GM19043 (cell line): ENCODE data around the gene NMRAL1.

ENCODE experiments used
- ATAC-seq: cut with Tn5 transposase; IDR thresholded peaks from one replicate; pipeline ENCODE4 v1.9.1; 2021; ENCODE audit warnings: low read depth; ENCODE audit not compliant: unreplicated experiment

Gene NMRAL1

DNA sequence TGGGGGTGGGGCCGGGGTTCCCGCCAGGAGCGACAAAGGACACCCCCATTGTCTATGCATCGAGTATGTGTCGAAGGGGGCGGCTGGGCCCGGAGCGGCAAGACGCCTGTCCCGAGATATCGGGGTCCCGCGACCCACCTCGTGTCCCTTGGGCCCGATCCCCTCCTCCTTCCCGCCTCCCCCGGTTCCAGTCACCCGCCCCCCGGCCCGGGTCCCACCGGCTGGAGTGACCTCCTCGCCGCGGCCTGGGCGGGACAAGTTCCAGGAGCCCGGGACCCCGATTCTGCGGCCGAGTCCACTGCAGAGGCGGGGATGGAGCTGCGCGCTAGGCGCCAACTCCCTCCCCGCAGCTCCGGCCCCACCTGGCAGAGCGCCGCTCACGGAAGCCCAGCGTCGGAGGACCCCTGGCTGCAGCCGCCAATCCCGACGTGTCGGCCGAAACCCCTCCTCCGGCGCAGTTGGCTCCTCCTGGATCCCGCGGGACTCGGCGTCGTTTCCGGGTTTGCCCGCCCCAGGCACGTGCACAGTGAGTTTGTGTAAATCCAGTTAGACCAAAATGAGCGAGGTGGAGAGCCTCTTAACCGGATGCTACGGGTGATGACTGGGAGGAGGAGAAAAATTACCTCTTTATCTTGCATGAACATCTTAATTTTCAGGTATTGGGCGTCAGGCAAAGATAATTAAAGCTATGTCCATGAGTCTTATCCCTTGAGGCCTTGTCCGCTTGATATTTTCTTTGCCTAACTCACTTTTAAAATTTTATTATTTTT, at the start of gene NMRAL1:
Gene NMRAL1 (minus strand): TSS at position 434 of the 770 bp plus-strand sequence. CDS start 493 bp downstream, outside the sequence.
- peak; percentile 55 for ATAC-seq

GRCh38 chr16:4523686-4524085, 49.3 kb upstream of the NMRAL1 start:
- ATAC-seq: no peak

- no peak for ATAC-seq
Measured at GRCh38 chr16:4522051-4522581, 47.7 kb upstream of the NMRAL1 start.

- no peak for ATAC-seq
Measured at GRCh38 chr16:4520913-4521312, 46.5 kb upstream of the NMRAL1 start.

- ATAC-seq: no peak
Measured at GRCh38 chr16:4519274-4520058, 45.0 kb upstream of the NMRAL1 start.

DNA sequence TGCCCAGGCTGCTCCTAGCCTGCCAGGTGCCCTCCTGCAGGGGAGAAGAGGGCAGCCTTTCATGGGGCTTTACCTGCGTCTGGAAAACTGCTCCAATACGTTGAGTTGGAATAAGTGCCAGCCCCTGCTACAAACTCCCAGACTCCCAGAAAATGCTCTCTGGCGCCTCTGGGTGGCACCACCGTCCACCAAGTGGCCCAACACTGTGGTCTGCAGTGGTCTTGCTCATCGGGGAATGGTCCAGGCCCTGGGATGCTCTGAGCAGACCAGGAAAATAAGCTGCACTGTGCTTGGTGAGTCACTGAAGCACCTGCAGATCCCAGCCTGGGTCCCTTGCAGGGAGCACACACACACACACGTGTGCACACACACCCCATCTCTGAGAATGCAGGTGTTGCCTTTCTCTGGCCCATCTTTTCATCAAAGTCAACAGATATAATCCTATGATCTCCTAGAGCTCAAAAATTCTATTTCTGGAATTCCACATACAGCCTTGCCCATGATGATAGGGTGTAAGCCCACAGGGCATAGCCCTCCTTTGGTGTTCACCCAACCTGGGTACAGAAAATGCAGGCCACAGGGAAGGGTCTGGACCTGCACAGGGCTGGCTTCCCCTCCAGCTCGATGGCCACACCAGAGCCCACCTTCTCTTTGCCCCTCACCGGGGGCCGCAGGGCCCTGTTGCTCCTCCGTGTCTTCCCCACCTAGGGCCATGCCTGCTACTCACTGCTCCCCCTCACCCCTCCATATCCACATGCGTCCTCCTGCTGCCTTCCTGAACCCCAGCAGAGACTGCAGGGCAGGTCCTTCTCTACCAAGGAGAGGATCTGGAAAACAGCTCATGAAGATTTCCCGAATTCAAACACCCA, 43.6 kb upstream of the NMRAL1 start:
- ATAC-seq: no peak

DNA sequence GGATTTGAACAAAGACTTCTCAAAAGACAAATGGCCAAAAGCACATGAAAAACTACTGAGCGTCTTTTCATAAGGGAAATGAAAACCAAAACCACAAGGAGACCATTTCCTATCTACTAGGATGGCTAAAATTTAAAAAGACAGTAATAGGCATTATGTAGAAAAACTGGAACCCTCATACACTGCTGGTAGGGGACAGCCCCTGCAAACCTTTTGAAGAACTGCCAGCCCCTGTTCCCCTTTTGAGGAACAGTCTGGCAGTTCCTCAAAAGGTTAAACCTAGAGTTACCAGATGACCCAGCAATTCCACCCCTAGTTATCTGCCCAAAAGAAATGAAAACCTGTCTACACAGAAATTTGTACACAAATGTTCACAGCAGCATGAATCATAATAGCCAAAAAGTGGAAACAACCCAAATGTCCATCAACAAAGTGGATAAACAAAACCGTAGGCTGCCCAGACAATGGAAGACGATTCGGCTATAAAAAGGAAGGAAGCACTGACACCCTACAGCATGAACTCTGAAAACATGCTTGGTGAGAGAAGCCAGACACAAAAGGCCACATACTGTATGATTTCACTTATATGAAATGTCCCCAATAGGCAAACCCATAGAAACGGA, 41.3 kb upstream of the NMRAL1 start:
- ATAC-seq: no peak

DNA sequence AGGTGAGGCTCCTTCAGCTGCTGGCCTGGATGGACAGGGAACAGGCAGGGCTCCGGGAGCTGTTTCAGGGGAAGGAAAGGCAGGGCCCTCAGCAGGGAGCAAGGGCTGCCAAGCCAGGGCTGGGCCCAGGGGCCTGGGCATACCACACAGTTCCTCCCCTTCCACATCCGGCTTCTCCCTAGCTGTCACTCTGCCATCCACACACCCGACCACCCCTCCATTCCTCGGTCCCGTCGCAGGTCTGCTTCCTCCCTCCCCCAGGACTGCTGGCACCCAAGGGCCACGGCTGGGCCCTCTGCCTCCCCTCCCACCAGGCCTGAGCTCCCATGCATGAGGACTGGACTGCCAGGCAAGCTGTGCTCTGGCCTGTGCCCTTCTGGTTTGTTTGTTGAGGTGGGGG, 40.2 kb upstream of the NMRAL1 start:
- ATAC-seq: no peak

DNA sequence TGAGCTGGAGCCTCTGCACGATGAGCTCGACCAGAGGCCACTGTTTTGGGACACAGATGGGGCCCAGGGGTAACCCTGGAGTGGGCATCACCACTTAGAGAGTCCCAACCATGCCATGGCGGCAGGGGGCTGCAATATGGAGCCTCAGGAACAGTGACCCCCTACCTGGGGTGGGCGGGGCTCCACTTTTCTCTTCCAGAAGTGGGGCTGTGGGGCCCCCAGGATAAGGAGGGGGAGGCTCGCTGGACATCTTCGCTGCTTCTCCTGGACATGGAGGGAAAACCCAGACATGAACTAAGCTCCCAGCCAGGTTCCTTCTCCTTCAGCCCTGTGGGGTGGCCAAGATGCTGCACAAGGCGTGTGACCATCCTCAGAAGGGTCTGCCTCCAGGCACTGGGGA, 39.5 kb upstream of the NMRAL1 start:
- ATAC-seq: no peak

DNA sequence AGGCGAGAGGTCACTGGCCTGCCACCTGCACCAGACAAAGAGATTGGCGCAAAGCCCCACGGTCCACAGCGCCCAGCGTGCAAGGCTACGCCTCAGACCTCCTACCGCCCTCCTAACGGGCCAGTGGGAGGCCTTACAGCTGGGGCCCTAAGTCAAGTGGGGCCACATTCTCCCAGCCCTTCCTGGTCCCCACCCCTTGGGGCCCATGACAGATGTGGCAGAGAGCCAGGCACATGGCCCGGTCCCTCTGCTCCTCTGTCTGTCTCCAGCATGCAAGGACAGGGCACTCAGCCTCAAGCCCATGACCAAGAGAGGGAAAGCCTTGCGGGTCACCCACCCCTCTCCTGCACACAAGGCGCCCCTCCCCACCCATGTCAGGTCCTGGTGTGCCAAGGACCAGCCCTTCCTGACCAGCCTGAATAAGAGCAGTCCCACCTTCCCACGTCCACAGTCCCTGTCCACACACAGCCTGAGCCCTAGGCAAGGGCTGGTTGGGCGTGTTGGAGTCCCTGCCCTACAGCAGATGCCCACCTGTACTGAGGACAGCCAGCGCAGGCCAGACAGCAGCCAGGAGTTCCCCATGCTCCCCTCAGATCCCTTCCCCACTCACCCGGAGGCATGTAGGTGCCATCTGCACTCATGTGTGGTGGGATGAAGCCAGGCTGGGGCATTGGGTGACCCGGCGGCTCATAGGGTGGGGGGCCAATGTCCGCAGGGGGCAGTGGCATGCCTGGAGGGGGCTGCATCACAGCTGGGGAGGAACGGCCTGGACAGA, 38.8 kb upstream of the NMRAL1 start:
- ATAC-seq: no peak

GRCh38 chr16:4512473-4512872, 38.0 kb upstream of the NMRAL1 start:
- ATAC-seq: no peak

DNA sequence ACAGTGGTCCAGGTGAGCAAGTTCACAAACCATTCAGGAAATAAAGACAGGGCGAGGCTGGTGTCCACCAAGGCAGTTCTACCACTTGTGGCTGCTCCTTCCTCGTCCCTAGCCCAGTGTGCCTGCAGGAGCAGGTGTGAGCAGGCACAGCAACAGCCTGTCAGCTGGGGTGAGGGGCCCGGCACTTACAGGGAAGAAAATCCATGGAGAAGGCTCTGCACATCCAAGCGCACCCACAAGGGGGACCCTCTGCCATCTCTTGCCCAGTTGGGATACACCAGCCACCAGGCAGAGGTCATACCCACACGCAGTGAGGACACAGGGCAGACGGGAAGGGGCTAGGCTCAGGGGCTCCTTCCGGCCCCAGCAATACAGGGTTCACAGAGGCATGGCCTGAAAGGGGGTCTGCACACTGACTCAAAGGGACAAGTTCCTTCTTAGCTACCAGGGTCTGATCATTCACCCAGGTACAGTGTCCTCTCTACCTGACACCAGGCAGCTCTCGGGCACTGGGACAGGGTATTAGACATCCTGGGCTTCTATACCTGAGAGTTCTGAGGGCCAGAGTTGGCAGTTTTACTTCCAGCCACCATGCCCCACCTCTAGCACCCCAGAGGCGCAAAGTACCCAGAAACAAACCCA, 37.1 kb upstream of the NMRAL1 start:
- no peak for ATAC-seq

GRCh38 chr16:4510747-4511426, 36.5 kb upstream of the NMRAL1 start:
- ATAC-seq: no peak

DNA sequence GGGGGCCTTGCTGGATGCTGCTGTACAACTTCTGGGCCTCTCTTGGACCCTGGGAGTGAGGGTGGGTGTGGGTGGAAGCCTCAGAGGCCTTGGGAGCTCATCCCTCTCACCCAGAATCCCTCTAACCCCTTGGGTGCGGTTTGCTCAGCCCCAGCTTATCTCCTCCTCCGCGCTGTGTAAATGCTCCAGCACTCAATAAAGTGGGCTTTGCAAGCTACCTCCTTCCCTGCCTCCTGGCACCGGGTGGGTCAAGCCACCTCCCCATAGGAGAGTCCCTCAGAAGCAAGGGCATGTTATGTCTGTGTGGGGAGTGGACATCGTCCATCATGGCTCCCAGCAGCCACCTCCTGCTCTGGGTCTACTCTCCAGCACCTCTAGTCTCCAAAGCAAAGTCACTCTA, 35.7 kb upstream of the NMRAL1 start:
- no peak for ATAC-seq

- ATAC-seq: no peak
Measured at GRCh38 chr16:4509420-4509819, 35.0 kb upstream of the NMRAL1 start.

DNA sequence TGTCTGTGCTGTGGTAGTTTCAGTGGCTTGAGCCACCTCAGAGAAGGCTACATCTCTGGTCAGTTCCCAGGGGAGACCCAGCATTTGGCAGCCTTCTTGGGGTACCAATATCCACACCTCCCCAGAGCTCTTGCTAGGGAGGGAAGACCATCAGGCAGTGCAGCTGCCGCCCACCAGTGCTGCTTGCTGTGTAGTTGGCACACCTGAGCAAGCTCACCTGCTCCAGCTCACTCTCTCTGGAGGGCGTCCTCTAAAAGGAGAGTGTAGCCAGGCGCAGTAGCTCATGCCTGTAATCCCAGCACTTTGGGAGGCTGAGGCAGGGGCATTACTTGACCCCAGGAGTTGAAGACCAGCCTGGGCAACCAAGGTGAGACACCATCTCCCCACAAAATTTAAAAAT, 34.4 kb upstream of the NMRAL1 start:
- no peak for ATAC-seq

DNA sequence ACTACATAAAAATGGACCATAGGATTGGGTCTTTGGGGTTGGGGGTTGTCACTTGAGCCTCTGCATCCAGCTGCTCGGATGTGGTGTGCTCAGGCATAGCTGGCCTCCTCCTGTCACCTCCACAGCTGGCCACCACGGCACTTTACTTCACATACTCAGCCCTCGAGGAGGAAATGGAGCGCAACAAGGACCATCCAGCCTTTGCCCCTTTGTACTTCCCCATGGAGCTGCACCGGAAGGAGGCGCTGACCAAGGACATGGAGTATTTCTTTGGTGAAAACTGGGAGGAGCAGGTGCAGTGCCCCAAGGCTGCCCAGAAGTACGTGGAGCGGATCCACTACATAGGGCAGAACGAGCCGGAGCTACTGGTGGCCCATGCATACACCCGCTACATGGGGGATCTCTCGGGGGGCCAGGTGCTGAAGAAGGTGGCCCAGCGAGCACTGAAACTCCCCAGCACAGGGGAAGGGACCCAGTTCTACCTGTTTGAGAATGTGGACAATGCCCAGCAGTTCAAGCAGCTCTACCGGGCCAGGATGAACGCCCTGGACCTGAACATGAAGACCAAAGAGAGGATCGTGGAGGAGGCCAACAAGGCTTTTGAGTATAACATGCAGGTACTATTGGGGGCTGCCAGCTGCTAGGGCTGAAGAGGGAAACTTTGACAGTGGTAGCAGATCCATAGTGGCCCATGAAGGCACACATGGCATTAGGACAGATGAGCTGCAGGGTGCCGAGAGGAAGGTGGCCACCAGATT, 33.3 kb upstream of the NMRAL1 start:
- no peak for ATAC-seq

GRCh38 chr16:4506450-4506849, 32.0 kb upstream of the NMRAL1 start:
- no peak for ATAC-seq
